Kidney epithelial cell (primary cell): Measurements from ENCODE around the gene GP9. TPM values are rescaled to one million over a fixed set of nuclear protein-coding genes. Genes with fewer than 3 reads are reported as not detected.

Experiments
- total RNA-seq: library from RNA; depleted of rRNA; stranded (reverse); fragments of >200 nt; gene quantifications from 2 replicates; pipeline ENCODE4 v1.2.3, GENCODE V29; 2015

GP9 gene
- total RNA-seq, 1 donor from 2014 or later: not detected

Other genes with a start within 250 kb of the GP9 start
- gene ACAD9, start 181.2 kb upstream of the GP9 start, total RNA-seq: 32.9 and 38.1 TPM in 2 replicates
- 0.50 and 1.7 TPM in 2 replicates for gene CFAP92, start 66.7 kb upstream of the GP9 start, total RNA-seq
- gene EFCC1, start 59.5 kb upstream of the GP9 start, total RNA-seq: 0.14 TPM in 1 of 2 replicates, not detected in the other
- gene RAB43, start 61.0 kb downstream of the GP9 start, total RNA-seq: 54.6 and 58.0 TPM in 2 replicates
- gene ISY1, start 100.3 kb downstream of the GP9 start, total RNA-seq: 21.2 and 27.7 TPM in 2 replicates
- gene CNBP, start 123.1 kb downstream of the GP9 start, total RNA-seq: 256 and 271 TPM in 2 replicates
- gene COPG1, start 188.8 kb downstream of the GP9 start, total RNA-seq: 159 and 173 TPM in 2 replicates
- 30.1 and 31.4 TPM in 2 replicates for gene HMCES, start 218.1 kb downstream of the GP9 start, total RNA-seq